Activated CD8-positive, alpha-beta memory T cell treated with anti-CD3 and anti-CD28 coated beads, Interleukin-2, amount 50 U/mL, for 4 hours (primary cell): ENCODE measurements around the gene FAM171A2.
"Not testable (repeated sequence)": the region's sequence is repeated elsewhere in the genome, so short reads cannot be mapped to it uniquely, and the experiment has no call there.

Experiments
- DNase-seq: peaks from one replicate; pipeline ENCODE4 v3.0.0-alpha.2; 2020

FAM171A2 gene

GRCh38 chr17:44360144-44360533 lies 3.5 kb downstream of the FAM171A2 start:
- DNase-seq: no peak

GRCh38 chr17:44359458-44360143 lies 4.1 kb downstream of the FAM171A2 start:
- no peak for DNase-seq

GRCh38 chr17:44359006-44359405 lies 4.6 kb downstream of the FAM171A2 start:
- no peak for DNase-seq

GRCh38 chr17:44358066-44358465 lies 5.6 kb downstream of the FAM171A2 start:
- no peak for DNase-seq

- no peak for DNase-seq
These were observed 7.4 kb downstream of the FAM171A2 start for GRCh38 chr17:44356241-44356640.

GRCh38 chr17:44355642-44356099 lies 8.0 kb downstream of the FAM171A2 start:
- no peak for DNase-seq

DNA sequence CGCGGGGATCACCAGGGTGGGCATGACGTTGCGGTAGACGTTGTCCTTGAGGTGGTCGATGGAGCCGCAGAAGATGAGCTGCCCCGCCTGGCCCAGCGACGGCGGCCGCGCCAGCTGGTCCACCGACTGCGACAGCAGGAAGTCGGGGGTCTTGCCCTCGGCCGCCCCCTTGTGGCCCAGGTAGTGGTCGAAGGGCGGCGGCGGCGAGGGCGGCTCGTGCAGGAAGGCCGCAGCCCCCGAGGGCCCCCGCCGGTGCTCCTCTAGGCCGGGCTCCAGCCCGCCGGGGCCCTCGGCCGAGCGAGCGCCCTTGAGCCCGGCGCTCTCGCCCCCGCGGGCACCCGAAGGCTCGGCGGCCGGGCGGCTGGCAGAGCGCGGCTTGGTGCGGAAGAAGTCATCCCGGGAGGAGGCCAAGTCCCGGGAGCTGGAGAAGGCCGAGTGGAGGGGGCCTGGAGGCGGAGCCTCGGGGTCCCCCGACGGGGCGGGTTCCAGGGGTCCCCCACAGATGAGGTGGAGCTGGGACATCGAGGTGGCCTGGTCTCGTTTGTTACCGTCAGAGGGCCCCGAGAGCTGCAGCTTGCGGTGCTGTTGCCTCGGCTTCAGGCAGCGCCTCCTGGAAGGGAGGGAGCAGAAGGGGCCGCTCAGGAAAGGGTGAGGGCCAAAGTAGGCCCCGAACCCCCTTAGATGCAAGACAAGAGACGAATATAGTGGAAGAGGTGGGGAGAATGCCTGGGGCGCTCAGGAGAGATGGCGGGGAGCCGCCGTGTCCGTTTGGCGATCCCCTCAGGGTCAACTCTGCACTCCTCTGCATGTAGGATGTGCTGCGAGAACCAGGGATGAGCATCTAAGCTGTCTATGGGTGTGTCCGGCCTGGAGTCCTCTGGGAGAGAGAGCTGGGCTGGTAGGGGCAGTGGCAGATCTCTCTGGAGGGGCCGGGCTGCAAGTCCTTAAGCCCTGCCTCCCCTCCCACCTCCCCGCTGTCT lies 8.8 kb downstream of the FAM171A2 start:
- peak; percentile 73 for DNase-seq

GRCh38 chr17:44353672-44354331 lies 9.9 kb downstream of the FAM171A2 start:
- no peak for DNase-seq

DNA sequence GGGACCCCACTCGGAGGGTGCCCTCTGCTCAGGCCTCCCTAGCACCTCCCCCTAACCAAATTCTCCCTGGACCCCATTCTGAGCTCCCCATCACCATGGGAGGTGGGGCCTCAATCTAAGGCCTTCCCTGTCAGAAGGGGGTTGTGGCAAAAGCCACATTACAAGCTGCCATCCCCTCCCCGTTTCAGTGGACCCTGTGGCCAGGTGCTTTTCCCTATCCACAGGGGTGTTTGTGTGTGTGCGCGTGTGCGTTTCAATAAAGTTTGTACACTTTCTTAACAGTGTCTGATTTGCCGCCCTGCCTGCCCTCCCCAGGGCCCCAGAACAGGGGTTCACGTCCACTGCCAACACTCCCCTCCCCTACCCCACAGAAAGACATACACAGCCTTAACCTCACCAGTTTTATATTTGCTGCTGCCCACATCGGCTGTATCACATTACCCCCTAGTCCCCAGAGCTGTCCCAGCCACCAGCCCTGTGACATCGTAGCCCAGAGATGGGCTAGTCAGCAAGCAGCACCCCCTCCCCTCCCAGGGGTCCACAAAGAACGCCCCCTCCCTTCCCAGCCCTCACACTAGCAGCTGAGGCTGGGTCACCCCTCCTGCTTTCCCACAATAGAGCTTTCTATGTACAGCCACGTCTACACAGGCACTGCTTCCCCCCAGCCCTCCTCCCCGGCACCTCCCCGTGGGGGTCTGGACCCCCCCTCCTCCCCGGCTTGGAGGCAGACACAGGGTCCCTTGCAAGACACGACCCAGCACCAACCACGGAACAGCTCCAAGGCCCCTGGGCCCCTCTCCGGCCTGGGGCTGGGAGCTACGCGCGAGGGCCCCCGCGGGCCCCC lies 10.6 kb downstream of the FAM171A2 start:
- no peak for DNase-seq

- no peak for DNase-seq
These were observed 11.5 kb downstream of the FAM171A2 start for GRCh38 chr17:44351961-44352827.

GRCh38 chr17:44351464-44351863 lies 12.2 kb downstream of the FAM171A2 start:
- no peak for DNase-seq

DNA sequence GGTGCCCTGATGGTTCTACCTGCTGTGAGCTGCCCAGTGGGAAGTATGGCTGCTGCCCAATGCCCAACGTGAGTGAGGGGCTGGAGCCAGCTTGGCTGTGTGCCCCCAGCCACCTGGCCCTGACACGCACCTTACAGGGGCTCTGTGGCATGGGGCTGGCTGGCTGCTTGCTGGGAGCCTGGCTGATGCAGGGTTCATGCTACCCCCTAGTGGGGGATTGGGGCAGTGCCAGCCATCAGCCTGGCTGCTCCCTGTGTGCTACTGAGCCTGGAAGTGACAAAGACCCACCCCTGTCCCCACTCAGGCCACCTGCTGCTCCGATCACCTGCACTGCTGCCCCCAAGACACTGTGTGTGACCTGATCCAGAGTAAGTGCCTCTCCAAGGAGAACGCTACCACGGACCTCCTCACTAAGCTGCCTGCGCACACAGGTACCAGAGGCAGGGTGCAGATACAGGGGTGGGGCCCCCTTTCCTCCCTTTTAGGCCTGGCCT lies 12.9 kb downstream of the FAM171A2 start:
- DNase-seq: peak; percentile 79

DNA sequence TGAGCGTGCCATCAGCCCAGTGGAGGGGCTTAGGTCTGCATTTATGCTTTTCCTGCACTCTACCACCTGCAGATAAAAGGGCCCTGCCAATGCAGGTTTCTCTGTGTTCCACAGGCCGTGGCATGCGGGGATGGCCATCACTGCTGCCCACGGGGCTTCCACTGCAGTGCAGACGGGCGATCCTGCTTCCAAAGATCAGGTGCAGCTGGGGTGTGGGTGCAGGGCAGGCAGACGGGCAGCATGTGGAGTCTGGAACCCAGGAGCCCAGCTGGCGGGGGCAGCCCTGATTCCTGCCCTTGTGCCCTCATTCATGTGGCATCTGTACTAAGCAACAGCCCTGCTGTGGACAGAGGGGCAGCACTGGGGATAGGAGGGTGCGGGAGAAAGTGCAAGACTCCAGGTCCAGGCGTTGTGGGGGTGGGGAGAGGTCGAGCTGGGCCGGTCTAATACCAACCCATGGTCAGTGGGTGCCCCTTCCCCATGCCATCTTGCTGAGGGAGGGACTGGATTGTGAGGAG lies 14.0 kb downstream of the FAM171A2 start:
- DNase-seq: no peak

DNA sequence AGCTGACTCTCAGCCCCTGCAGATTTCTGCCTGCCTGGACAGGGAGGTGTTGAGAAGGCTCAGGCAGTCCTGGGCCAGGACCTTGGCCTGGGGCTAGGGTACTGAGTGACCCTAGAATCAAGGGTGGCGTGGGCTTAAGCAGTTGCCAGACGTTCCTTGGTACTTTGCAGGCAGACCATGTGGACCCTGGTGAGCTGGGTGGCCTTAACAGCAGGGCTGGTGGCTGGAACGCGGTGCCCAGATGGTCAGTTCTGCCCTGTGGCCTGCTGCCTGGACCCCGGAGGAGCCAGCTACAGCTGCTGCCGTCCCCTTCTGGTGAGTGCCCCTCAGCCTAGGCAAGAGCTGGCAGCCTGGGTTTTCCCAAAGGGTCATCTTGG lies 14.7 kb downstream of the FAM171A2 start:
- no peak for DNase-seq

- DNase-seq: no peak
These were observed 15.2 kb downstream of the FAM171A2 start for GRCh38 chr17:44348234-44348987.

- not testable (repeated sequence) for DNase-seq
These were observed 16.2 kb downstream of the FAM171A2 start for GRCh38 chr17:44347206-44348055.

GRCh38 chr17:44346064-44346844 lies 17.4 kb downstream of the FAM171A2 start:
- no peak for DNase-seq

GRCh38 chr17:44345454-44346026 lies 18.1 kb downstream of the FAM171A2 start:
- peak; percentile 52 for DNase-seq
